Tibial artery (tissue), 4 donors: ENCODE data around the gene OLIG3.

Experiments used
- DNase-seq, 2 donors: peaks; one replicate each; pipeline ENCODE4 v3.0.0-alpha.2; 2019
- H3K27ac ChIP-seq, 2 donors: fragments of 200-600 bp; sonication (generic) in 1 of 2; 1 replicate in 1 of 2; 2 replicates in 1 of 2; pipeline ENCODE4 v1.5.1; 2018 to 2019; ENCODE audit warnings: mild to moderate bottlenecking in 1 of 2
- H3K27me3 ChIP-seq, 2 donors: fragments of 200-600 bp; sonication (generic) in 1 of 2; one replicate each; pipeline versions ENCODE4 v1.5.1 to v1.6.0; 2016 to 2019
- H3K36me3 ChIP-seq, 3 donors: fragments of 200-600 bp; sonication (generic) in 2 of 3; one replicate each; pipeline ENCODE4 v1.5.1; 2016 to 2019; ENCODE audit warnings: mild to moderate bottlenecking in 2 of 3
- H3K4me1 ChIP-seq, 4 donors: fragments of 200-600 bp; sonication (generic) in 2 of 4; 1 replicate in 3 of 4; 2 replicates in 1 of 4; pipeline ENCODE4 v1.5.1; 2016 to 2019
- H3K4me3 ChIP-seq, 2 donors: fragments of 200-600 bp; sonication (generic) in 1 of 2; 1 replicate in 1 of 2; 2 replicates in 1 of 2; pipeline ENCODE4 v1.5.1; 2018 to 2019; ENCODE audit warnings: mild to moderate bottlenecking in 2 of 2
- H3K9me3 ChIP-seq, 3 donors: fragments of 200-600 bp; sonication (generic) in 1 of 3; one replicate each; pipeline ENCODE4 v1.5.1; 2016 to 2019
- intact Hi-C: fragments of 100-400 bp; cut with DNase I; formaldehyde crosslinking; loops from one replicate; pipeline ENCODE4 v1.15.0; 2023; ENCODE audit warnings: low total_unique reads
- TF ChIP-seq, protein P1 (sequence below), 2 experiments: fragments of 200-600 bp in 1 of 2; fragments of 450-650 bp in 1 of 2; IDR thresholded peaks; one replicate each; pipeline ENCODE4 v1.5.1; 2017 to 2019; ENCODE audit warnings: antibody characterized with exemption in 2 of 2, mild to moderate bottlenecking in 1 of 2, moderate library complexity in 1 of 2

The OLIG3 gene

DNA sequence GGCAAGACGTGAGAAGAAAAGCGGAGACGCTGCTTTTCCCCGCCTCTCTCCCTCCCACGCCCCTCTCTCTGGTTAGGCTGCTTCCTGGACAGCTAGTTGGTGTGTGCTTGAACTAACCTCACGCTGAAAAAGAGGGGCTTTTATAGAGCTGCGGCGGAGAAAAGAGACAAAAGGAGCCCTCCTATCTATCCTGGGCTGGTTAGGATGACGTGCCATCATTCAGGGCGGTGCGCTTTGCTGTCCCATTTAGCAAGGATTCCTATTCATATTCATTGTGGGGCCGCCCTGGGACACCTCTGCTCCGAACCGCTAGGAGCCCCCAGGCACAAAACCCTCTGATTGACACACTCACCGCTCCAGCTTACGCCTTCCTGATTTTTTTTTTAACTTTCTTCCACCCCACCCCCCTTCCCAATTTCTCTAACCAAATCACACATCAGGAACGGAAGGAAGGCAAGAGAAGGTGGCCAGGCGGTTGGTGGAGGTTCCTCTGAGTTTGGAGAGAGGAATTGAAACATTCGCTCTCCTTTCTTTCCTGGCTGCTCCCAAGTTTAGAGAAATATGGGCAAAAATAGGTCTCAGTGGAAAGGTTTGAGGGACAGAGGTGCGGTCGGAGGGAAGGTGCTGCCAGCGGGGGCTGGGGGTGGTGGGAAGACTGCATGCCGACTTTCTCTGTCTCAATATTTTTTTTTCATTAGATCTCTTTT lies at the start of gene OLIG3:
Gene OLIG3, minus strand, starts transcription at position 114 of the 707 bp plus-strand sequence. CDS start 224 bp downstream, outside the sequence.
- no peak for DNase-seq
- Histone ChIP-seq H3K4me1 (peaks cover 0 to 51% (median 37%) of the 10 kb centered on the region in 4 donors), H3K9me3 (no peaks in the 10 kb centered on the region), H3K27me3 (peaks cover 0 to 99% of the 10 kb centered on the region in 2 donors), H3K36me3 (no peaks in the 10 kb centered on the region), H3K4me3 (peak within 1 kb of the TSS in 1 of 2 donors; percentile 27), H3K27ac (no peak within 1 kb of the TSS)
- intact Hi-C loops, result no loop called here
- TF ChIP-seq, protein P1, sequence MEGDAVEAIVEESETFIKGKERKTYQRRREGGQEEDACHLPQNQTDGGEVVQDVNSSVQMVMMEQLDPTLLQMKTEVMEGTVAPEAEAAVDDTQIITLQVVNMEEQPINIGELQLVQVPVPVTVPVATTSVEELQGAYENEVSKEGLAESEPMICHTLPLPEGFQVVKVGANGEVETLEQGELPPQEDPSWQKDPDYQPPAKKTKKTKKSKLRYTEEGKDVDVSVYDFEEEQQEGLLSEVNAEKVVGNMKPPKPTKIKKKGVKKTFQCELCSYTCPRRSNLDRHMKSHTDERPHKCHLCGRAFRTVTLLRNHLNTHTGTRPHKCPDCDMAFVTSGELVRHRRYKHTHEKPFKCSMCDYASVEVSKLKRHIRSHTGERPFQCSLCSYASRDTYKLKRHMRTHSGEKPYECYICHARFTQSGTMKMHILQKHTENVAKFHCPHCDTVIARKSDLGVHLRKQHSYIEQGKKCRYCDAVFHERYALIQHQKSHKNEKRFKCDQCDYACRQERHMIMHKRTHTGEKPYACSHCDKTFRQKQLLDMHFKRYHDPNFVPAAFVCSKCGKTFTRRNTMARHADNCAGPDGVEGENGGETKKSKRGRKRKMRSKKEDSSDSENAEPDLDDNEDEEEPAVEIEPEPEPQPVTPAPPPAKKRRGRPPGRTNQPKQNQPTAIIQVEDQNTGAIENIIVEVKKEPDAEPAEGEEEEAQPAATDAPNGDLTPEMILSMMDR (IDR thresholded peaks at IDR 0.05), result no peak

DNA sequence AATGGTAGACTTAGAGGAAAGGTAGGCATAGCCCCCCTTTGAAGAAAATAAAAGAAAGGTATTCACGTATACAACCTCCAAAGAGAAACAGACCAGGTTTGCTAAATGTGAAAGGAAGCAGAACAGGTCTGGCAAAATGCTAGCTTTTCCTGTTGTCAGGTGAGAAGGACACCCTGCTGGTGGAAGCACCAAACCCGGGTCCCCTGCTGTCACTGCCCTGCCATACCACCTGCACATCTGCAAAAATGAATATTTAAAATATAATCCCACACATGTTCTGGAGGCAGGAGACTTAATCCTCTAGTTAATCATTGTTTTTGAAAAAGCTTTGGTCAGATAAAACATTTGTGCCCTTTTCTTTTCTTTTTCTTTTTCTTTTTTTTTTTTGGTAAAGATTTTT lies 48.9 kb upstream of the OLIG3 start:
- no peaks in the 10 kb centered on the region for H3K4me1 ChIP-seq

DNA sequence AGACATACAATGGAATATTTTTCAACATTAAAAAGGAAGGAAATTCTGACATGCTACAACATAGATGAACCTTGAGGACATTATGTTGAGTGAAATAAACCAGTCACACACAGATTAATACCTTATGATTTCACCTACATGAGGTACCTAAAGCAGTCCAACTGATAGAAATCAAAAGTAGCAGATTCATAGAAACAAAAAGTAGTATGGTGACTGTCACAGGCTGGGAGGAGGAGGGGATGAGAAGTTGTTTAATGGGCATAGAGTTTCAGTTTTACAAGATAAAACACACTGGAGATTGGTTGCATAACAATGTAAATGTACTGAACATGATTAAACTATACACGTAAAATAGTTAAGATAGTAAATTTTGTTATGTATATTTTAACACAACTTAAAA lies 48.5 kb upstream of the OLIG3 start:
- no peaks in the 10 kb centered on the region for H3K9me3 ChIP-seq
- H3K4me3 ChIP-seq, result no peak overlapping the region
- H3K4me1 ChIP-seq, result no peaks in the 10 kb centered on the region
- intact Hi-C loops, result no loop called here
- H3K36me3 ChIP-seq, result no peaks in the 10 kb centered on the region
- DNase-seq, result no peak
- no peak overlapping the region for H3K27ac ChIP-seq
- no peaks in the 10 kb centered on the region for H3K27me3 ChIP-seq
- TF ChIP-seq, protein P1 (IDR thresholded peaks at IDR 0.05), result no peak

More for the DNA sequence above, 48.9 kb upstream of the OLIG3 start:
- Histone ChIP-seq H3K36me3 (no peaks in the 10 kb centered on the region), H3K4me3 (no peak overlapping the region), H3K27ac (no peak overlapping the region), H3K9me3 (no peaks in the 10 kb centered on the region), H3K27me3 (no peaks in the 10 kb centered on the region)
- intact Hi-C loops, result no loop called here
- TF ChIP-seq, protein P1 (IDR thresholded peaks at IDR 0.05), result no peak
- DNase-seq, result no peak

DNA sequence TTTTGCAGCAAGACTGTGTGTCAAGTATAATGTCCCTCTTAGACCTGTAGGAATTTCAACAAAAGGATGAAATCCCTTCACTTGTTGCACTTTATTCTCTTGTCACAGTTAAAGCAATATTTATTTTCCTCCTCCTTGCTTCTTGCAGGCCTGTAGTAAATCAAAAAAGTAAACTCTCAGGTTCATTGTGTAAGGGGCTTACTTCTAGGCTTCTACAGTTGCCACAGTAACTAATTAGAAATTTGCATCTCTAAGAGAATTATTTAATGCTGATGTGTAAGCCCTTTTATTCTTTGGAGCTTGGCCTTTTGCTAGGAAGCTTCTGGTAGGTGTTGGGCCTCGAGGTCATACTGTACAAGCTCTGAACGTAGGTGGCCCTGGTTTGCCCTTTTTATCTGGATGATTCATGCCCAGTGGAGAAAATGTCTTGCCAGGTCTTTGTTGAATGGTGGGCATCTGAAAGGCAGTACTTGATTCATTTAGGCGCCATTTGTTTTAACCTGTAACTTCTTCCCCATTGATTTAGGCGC lies 47.4 kb upstream of the OLIG3 start:
- H3K27me3 ChIP-seq, result no peaks in the 10 kb centered on the region
- DNase-seq, result no peak
- no peaks in the 10 kb centered on the region for H3K36me3 ChIP-seq
- intact Hi-C loops, result no loop called here
- H3K4me3 ChIP-seq, result no peak overlapping the region
- no peaks in the 10 kb centered on the region for H3K9me3 ChIP-seq
- TF ChIP-seq, protein P1 (IDR thresholded peaks at IDR 0.05), result no peak
- no peak overlapping the region for H3K27ac ChIP-seq
- H3K4me1 ChIP-seq, result no peaks in the 10 kb centered on the region

DNA sequence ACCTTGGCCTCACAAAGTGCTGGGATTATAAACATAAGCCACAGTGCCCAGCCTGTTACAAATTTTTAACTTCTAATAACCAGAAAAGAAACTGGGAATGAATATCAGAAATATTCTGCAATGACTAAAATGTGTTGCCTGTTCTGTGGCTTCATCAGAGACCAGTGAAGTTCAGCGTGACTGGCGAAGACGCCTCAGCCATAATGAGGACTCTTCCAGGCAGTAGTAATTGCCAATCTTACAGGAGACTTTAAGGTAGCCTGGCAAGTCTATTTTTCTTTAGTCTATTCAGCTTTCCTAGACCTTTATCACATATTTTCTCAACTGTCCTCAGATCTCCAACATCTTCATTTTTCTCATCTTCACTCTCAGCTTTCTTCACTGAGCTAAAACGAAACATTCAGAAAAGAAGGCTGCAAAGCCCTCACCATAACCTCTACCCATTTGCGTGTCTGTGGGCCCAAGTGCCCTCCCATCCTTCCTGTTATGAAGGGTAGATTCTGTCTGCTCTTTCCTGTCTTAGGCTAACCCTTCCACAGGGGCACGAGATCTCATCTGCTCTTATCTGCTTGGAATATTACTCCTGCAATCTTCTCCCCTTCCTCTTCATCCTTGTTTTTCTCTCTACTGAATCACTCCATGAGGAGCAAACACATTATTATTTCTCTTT lies 42.0 kb upstream of the OLIG3 start:
- Histone ChIP-seq H3K27me3 (no peaks in the 10 kb centered on the region), H3K36me3 (no peaks in the 10 kb centered on the region), H3K4me3 (no peak overlapping the region), H3K9me3 (no peaks in the 10 kb centered on the region), H3K27ac (no peak overlapping the region), H3K4me1 (no peaks in the 10 kb centered on the region)
- TF ChIP-seq, protein P1 (IDR thresholded peaks at IDR 0.05), result no peak
- intact Hi-C loops, result no loop called here
- no peak for DNase-seq
